ENCODE results near the gene CHL1.

CHL1 gene

DNA sequence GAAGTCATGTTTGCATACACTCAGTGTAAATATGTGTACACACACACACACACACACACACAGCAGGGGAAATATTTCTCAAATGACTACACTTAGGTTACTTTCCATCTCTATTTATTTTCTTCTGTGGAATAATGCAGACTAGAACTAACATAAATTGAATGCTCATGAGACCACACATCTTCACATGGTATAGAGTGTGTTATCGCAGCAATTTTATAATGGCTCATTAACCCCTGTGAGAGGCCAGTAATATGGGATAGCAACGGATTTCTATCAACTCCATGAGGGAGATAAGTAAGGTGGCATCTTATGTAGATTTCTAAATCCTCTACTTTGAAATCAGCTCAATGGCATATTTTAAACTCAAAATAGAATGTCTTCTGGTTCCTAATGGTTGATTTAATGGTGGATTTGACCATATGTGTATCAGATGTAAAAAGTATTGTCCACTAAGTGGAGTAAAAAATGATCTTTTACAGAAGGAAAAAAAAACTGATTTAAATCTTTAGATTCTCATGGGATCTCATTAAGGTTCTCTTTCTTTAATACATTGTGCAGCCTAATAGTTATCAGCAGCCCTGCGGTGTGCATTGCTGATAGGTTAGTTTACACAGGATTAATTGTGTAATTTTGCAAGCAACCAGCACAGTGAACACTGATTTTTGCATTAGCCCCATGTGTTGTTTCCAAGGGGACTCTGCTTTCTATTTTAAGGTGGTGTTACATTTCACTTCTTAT is 32.0 kb downstream of the CHL1 start:
- DNase-seq = no peak

DNA sequence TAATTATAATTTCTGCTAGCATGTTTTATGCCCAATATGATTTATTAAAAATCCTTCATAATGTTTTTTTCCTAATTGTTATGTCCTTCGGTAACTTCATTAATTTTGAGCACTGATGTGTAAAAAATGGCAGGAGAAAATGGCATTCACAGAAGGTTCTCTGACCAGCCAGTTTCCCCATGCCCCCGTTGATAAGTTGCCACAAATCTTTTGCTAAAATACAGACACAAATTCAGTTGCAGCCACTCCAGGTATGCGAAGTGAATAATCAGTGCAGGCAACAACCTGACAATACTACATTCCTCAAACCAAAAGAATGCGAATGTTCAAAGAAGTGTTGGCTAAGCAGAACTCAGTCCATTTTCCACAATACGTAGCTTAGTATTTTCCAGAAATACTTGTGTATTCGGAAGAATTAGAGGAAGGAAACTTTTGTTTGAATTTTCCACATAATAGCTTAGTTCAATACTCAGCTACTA is 32.7 kb downstream of the CHL1 start:
- no peak for DNase-seq

DNA sequence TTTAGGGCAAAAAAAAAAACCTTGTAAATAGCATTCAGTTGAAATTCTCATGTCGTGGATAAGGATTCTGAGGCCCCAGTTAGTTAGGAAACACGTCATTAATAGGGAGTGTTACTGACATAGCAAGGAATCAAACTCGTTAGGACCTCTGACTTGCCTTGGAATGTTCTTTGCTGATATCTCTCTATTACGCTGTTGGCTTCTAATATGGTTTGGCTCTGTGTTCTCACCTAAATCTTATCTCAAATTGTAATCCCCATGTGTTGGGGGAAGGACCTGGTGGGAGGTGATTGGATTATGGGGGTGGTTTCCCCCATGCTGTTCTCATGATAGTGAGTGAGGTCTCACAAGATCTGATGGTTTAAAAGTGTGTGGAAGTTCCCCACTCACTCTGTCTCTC is 40.3 kb downstream of the CHL1 start:
- DNase-seq = no peak

DNA sequence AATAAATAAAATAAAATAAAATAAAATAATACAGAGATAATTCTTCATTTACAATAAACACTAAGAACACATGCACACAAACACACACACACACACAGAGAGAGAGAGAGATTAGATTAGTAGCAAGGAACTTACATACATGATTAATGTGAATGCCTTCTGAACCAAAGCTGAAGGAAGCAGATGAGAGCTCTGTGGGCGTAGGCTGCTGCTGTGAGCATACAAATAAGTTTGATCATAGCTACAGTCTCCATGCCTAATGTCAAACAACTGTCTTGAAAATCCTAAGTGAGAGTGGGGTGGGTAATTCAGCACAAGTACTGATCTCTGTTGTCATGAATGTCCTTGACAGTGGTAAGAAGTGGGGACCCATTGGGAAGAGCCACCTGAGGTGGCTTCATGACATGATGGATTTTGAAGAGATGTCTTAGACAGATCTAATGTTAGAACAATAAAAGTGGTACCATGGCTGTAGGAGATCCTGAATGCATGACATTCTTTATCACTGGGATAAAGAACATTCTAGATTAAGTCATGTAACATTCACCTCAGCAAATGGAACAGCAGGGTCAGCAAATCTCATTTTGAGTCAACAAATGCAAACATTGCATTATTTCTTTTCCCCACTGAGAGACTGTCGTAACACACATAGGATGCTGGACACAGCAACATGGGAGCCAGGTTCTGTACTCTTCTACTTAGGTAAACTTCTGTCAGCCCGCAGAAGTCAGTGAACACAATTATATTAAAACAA is 46.2 kb downstream of the CHL1 start:
- DNase-seq = no peak

DNA sequence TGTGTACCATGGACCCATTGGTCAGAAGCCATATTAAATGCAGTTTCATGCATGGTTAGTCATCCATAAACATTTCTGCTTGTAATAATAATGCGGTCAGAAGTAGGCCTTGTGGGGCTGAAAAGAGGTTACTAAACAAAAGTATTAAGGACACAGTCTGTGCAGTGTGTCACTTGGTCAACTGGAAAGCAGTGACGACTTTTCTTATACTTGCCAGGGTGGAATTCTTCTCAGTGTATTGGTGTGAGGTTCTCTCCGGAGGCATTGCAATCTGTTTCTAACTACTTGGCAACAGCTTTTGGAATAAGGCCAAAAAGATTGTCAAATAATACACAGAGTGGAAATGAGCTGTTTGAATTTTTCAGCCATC is 46.8 kb downstream of the CHL1 start:
- no peak for DNase-seq

DNA sequence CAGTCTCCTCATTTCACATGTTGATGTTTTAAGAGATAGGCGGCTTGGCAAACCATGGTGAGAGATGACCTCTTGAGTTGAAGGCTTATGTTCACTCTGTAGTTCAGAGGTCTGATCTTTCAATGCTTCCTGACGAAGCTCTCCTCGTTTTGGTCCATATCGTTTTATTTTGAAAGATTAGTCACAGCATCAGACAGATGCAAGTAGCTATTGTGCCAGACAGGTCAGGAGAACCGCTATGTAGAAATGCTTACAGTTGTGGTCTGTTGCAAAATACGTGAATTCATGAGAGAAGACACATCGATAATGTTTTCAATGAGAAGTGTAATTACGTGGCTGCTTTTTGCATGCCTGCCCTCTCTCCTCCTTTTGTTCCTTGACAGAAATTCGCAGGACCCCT is 47.5 kb downstream of the CHL1 start:
- no peak for DNase-seq

DNA sequence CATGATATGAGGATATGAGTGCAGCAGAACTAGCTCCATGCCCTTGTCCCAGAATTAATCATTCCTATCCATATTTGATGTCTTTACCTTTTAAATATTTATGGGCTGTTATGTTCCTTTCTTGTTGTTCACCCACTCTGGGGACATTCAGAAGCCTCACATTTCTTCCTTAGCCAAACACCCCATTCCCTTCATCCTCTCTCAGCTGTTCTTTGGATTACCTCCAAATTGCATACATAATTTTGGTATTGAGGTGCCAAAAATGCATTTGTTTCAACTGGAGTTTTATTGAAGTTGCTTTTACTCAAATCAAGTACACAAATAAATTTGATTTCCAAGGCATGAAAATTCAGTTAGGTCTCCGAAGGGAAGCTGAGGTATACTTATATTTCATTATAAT is 51.4 kb downstream of the CHL1 start:
- DNase-seq = no peak

DNA sequence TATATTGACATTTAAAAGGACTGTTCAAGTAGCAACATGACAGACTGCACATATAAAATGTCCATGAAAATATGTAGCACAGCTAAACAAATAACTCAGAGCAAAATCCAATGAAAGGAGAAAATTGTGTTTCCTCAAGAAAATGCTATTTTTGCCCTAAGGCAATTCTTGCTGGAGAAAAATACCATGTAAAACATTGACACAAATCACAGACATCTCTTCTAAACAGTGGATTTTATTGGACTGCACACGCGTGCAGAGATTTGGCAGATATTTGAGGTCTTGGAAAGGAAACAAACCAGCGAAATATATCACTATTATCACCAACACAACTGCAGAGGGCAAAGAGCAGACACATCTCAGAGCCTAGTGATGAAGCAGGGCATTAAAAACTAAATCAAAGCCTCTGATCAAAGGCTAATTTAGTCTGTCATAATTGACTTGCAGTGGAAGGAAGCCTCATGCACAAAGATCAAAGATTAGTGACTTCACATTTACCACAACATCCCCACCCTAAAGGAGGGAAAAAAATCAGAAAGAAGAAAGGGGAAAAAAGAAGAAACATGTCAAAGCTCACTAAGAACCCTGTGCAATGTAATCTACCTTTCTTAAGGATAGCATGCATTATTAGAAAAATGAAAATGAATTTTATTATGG is 52.4 kb downstream of the CHL1 start:
- no peak for DNase-seq

DNA sequence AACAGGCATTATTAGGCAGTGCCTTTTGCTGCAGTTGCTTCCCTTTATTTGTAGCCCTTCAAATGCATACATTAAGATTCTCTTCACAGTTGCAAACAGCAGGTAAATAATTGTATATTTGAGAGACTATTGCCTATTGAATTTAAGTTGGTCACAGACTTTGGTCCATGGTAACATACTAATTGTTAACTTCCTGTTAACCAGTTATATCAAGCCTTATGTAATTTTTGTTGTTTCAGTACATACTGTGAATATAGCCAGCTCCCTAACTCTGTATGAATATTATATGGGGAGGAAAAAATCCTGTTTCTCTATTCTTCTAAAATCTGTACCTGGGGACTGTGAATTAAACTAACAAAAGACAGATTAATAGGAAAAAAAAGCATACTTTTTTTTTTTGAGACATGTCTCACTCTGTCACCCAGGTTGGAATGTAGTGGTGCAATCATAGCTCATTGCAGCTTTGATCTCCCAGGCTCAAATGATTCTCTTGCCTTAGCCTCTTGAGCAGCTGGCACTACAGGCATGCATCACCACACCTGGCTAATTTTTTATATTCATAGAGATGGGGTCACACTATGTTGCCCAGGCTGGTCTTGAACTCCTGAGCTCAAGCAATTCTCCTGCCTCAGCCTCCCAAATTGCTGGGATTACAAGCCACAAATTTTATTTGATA is 53.2 kb downstream of the CHL1 start:
- no peak for DNase-seq

DNA sequence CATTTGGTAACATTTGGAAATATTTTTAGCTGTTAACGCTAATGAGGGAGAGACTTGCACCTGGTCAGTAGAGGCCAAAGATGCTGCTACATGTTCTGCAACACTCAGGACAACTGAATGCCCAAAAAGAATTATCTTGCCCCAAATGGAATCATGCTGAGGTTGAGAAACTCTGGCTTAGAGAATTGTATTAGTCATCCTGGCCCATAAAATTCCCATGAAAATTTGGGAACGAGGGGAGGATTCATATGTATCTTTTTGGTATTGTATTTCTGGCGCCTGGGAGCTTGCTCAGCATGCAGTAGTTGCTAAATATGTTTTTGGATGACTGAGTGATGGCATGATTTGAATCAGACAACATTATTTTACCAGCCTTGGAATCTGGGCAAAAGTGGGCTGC is 59.9 kb downstream of the CHL1 start:
- DNase-seq = no peak

DNA sequence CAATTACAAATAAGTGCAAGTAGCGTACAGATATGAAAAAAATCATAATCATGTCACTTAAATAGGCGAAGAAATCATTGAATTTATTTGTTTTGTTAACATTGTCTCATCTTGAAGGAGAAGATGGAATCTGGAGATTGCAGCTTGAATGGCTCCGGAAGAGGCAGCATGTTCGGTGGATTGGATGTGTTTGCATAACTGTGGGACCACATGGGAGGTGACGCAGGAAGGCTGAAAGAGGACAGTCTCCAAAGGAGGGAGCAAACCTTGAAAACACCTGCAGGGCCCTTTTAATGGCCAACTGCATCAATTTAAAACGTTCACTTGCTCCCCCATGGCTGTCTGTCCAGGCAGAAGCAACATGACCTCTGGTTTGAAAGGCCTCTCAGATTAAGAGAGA is 61.3 kb downstream of the CHL1 start:
- no peak for DNase-seq

DNA sequence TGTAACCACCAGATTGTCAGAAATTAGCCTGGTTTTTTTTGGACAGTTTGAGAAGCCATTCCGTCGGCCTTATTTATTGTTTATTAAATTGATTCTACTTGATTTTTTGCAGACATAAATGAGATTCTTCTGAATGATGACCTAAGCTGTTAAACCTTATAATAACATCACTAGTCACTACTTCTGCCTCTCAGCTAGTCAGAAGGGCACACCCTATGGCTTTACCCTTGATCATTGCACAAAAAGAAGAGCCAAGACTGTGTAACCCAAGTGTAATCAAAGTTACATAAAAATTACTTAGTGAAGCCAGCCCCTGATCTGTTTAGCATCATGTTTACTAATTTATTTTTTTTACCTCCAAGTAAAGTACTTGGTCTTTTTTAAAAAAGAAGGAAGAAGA is 64.3 kb downstream of the CHL1 start:
- no peak for DNase-seq

DNA sequence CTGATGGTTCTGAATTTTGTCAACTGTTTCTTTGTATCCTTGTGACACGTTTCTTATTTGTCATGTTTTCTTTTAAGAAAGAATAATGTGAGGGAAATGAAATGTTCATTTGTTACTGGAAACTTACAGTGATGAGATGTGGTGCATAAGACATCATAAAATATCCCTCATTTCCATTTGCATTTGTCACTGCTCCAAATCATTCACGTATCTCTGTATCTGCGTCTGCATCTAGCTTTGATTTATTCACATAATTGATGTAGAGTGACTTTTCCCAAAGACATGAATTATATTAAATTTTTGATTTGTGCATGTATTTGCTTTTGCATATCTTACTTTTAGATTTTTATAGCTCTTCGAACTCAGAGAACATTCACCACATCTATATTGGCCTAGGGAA is 66.8 kb downstream of the CHL1 start:
- no peak for DNase-seq

DNA sequence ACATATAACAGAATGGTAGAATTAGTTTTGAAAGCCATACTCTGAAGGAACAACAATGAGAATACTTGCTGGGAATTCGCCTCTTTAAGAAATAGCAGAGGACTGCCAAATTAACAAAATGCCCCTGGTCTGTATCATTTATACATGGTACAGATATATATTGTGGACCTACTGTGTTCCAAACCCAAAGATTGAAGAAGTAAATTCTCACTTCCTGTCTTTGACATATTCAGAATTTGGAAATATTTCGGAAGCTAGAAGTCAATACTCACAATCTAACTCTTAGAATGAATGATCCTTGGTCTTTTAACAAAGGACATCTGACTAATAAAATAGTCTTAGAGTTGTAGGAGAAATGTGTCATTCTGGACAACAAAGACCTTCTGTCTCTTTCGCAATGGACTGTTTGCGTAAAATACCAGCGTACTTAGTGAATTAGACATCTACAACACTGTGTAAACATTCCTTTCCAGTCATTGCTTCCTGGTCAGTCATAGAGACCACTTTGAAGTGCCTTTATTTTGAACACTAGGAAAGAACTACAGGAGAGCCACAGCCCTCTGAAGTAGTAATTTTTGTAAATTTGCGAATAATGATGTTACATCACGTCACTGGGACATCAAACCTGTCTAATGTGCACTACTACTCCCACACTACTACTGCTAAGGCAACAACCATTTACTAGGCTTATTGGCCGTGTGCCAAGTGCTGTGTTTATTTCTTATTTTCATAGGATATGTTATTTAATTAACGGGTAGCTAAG is 68.0 kb downstream of the CHL1 start:
- no peak for DNase-seq

DNA sequence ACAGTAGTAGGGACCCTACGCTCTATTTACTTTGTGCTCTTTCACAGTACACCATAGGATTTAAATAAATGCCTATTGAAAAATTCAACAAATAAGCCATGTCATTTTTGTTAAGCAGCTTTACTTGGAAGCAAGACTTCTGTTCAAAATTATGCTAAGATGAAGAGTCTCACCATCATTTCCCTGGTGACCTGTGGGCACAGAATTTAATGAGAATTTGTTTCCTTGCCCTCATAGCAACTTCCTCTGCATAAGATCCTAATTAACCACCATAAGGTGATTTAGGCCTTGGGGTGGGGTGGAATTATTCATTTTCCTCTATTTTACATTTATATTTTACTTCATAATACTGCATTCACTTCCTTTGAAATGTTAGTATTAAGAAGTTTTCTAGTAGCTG is 70.5 kb downstream of the CHL1 start:
- DNase-seq = no peak

DNA sequence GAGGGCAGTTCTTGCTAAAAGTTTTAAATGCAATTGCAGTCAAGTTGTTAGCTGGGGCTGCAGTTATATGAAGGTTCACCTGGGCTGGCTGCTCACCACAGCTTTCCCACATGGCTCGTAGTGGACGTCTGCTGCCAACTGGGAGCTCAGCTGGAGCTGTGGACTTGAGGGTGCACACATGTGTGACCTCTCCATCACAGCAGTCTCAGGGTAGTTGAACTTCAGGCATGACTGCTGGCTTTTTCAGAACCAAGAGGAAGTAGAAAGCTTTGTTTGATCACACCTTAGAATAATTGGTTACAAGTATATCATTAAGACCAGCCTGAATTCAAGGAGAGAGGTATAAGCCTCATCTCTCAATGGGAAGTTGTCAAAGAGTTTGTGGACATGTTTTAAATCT is 74.1 kb downstream of the CHL1 start:
- no peak for DNase-seq

DNA sequence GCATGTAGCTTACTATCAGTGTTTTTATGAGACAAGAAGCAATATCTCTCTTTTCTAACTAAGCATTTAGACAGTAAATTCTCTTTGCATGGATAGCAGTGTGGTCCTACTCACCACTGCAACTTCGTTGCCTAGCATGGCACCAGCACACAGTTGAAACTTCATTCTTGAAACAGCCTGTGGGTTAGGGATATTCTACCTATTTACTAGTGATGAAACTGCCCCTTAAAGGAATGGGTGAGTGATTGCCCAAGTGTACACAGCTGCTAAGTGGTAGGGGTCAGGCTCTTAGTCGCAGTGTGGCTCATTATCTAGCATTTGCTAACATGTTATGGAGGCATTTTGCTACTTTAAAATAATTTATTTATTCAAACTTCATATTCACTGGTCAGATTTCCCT is 78.4 kb downstream of the CHL1 start:
- no peak for DNase-seq

DNA sequence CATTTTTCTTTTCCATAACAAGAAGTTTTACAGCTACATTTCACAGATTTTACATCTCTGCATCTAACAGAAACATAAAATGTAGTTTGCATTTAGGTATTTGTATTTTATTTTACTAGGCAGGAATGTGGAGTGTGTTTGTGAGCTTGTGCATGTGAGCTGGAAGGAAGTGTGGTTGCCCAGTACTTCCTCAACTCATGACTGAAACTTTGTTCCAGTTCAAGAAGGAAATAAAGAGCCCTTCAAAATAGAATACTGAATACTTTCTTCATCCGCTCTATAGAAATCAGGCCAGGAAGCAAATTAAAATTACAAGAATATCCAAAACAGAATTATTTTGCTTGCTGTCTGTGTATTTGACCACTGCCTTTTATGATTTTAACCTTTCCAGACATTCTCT is 81.3 kb downstream of the CHL1 start:
- no peak for DNase-seq

DNA sequence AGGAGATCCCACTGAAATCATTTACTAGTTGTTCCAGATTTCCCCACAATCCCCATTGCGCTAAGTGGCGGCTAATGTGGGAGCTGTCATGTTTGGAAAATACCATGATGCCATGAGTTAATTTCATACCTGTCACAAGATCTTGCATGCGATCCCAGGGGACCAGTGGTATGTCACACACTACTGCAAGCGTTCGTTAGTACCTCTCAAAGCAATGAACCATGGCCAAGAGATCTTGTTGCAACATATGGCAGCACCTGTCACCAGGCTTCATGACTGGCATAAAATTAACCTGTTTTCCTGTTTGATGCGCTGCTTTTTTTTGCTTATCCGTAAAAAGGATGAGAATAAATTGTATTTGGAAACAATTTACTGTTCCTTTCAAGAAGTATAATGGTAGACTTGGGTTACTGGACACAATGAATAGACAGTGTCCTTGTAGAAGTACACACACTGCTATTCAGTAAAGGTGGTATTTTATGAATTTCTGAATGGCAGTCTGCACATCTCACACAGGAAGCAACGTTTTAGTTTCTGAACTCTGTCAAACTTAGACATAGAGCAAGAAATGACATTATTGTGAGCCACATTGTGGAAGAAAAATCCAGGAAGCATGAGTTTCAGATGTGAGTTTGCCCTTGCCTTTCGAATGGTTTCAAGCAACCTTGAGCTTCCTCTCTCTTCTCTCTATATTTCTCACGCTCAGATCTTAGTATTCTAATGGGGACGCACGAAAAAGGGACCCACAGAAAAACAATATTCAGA is 81.9 kb downstream of the CHL1 start:
- no peak for DNase-seq

DNA sequence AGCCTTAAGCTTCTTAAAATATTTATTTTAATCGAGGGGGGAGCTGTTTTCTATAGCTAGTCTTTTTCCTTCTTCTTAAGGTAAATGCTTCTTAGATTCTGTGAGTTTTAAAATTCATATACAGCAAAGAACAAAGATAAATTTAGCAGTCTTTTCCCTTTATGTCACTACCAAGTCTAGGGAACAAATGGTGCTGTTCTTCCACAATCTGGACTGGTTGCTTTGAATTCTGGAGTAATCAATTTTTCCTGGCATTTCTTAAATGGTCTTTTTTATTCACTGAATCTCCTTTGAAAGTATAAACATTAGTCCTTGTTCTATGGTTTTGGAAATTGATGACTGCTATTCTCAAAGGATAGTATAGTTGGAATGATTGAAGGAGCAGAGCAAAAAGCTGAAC is 82.8 kb downstream of the CHL1 start:
- no peak for DNase-seq

DNA sequence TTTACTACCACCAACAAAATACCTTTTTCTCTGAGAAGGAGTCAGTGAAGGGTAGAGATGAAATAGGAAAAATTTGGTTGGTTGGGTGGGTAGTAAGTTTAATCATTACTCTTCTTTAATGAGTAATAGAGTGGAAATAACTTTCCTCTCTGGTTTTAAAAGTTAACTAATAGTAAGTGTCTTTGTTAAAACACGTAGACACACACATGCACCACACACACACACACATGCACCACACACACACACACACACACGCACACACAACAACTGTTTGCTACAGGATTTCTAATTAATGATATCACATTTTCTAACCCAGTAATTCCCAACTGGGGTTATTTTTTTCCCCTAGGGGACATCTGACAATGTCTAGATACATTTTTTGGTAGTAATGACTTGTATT is 84.1 kb downstream of the CHL1 start:
- no peak for DNase-seq

DNA sequence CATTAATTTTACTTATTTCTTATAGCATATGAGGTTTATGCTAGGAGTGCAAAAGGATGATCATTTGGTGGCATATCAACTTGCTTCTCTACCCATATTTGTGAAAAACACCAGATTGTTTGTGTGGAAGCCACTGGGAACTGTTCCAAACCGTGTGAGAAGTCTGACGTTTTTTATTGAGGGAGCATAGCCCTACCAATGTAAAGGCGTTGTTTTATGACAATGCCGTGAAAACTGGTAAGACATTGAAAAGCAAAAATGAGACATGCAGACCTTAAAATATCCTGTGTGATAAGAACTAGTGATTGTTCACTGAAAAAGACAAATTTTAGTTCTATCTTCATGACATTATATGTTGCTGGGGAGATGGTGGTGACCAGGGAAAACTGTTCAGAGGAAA is 87.8 kb downstream of the CHL1 start:
- no peak for DNase-seq
